GM12878 (cell line): ENCODE measurements around the gene TMC4. TPM values are rescaled to one million over a fixed set of nuclear protein-coding genes. Genes with fewer than 3 reads are reported as not detected.
A peak's percentile ranks its signal among the peaks of the same experiment; 100 is the strongest.

Experiments
- BRCA1 ChIP-seq: IDR thresholded peaks from 2 replicates; pipeline ENCODE4 v1.6.1; 2011; ENCODE audit warnings: low read depth, low read length, improper control_type of control experiment
- CHD2 ChIP-seq: IDR thresholded peaks from 2 replicates; pipeline ENCODE4 v1.6.1; 2011; ENCODE audit warnings: low read depth, low read length, improper control_type of control experiment, borderline replicate concordance
- CREM ChIP-seq: IDR thresholded peaks from 2 replicates; pipeline ENCODE4 v1.6.1; 2014; ENCODE audit warnings: antibody characterized with exemption, low read depth
- GABPA ChIP-seq: IDR thresholded peaks from 2 replicates; pipeline ENCODE4 v1.6.1; 2014; ENCODE audit warnings: antibody characterized with exemption, low read depth, mild to moderate bottlenecking, inconsistent platforms
- GATAD2B ChIP-seq: fragments of 450-650 bp; conservative IDR thresholded peaks from 2 replicates; pipeline ENCODE4 v1.6.1; 2017; ENCODE audit warnings: low read depth, mild to moderate bottlenecking, moderate library complexity
- HCFC1 ChIP-seq: fragments of 150-350 bp; IDR thresholded peaks from 2 replicates; pipeline ENCODE4 v1.6.1; 2014; ENCODE audit warnings: low read length
- IKZF2 ChIP-seq, 2 experiments: fragments of 450-650 bp; IDR thresholded peaks; 2 replicates each; pipeline ENCODE4 v1.6.1; 2017; ENCODE audit warnings: mild to moderate bottlenecking in 2 of 2, moderate library complexity in 2 of 2
- MYC ChIP-seq: IDR thresholded peaks from 2 replicates; pipeline ENCODE4 v1.6.1; 2011; ENCODE audit warnings: mild to moderate bottlenecking, low read length, moderate library complexity, inconsistent platforms; ENCODE audit not compliant: insufficient read depth, insufficient replicate concordance, insufficient read length, severe bottlenecking
- PAX8 ChIP-seq: fragments of 450-650 bp; IDR thresholded peaks from 2 replicates; pipeline ENCODE4 v1.6.1; 2017; ENCODE audit warnings: mild to moderate bottlenecking, moderate library complexity
- PRDM15 ChIP-seq: fragments of 450-650 bp; formaldehyde crosslinking; IDR thresholded peaks from 2 replicates; pipeline ENCODE4 v1.4.0; 2020; ENCODE audit warnings: mild to moderate bottlenecking, moderate library complexity
- SMARCA5 ChIP-seq: fragments of 450-650 bp; IDR thresholded peaks from 2 replicates; pipeline ENCODE4 v1.6.1; 2017; ENCODE audit warnings: mild to moderate bottlenecking
- SREBF1 ChIP-seq: IDR thresholded peaks from 2 replicates; pipeline ENCODE4 v1.6.1; 2012; ENCODE audit warnings: mild to moderate bottlenecking, low read length
- TCF3 ChIP-seq: IDR thresholded peaks from 2 replicates; pipeline ENCODE4 v1.6.1; 2012; ENCODE audit warnings: low read depth, mild to moderate bottlenecking, low read length, borderline replicate concordance; ENCODE audit not compliant: insufficient read depth
- ZBTB33 ChIP-seq: fragments of 450-650 bp; IDR thresholded peaks from 2 replicates; pipeline ENCODE4 v1.6.1; 2017; ENCODE audit warnings: mild to moderate bottlenecking
- ZNF217 ChIP-seq: fragments of 450-650 bp; IDR thresholded peaks from 2 replicates; pipeline ENCODE4 v1.6.1; 2017; ENCODE audit warnings: antibody characterized with exemption, mild to moderate bottlenecking
- polyA plus RNA-seq, 11 experiments: library from polyadenylated mRNA; depleted of rRNA in 4 of 11; unstranded in 6 of 11; stranded (reverse) in 5 of 11; fragments of >200 nt; fragmentation: Nextera tagmentation in 4 of 11; fragmentation: Illumina TruSeq in 1 of 11; extraction: Ambion mirVana in 4 of 11; extraction: Trizol in 1 of 11; gene quantifications; 1 replicate in 1 of 11; 2 replicates in 10 of 11; pipeline versions ENCODE4 v1.2.1 to v1.2.3, GENCODE V29; 2011 to 2016; ENCODE audit warnings: inconsistent platforms in 2 of 11, missing spikeins in 2 of 11, low read depth in 1 of 11
- total RNA-seq, 4 experiments: library from RNA; depleted of rRNA in 3 of 4; stranded (reverse); fragments of >200 nt in 3 of 4; fragmentation: Illumina TruSeq in 1 of 4; extraction: Trizol in 1 of 4; gene quantifications; 2 replicates each; pipeline versions ENCODE4 v1.2.1 to v1.2.3, GENCODE V29; 2013 to 2021
- TF ChIP-seq, protein P1 (sequence below): IDR thresholded peaks from 2 replicates; pipeline ENCODE4 v1.6.1; 2012; ENCODE audit warnings: low read length, inconsistent platforms
- TF ChIP-seq, protein P2 (sequence below): fragments of 150-350 bp; IDR thresholded peaks from 2 replicates; pipeline ENCODE4 v1.6.1; 2016; ENCODE audit warnings: low read depth, low read length
- TF ChIP-seq, protein P3 (sequence below): fragments of 450-650 bp; IDR thresholded peaks from 2 replicates; pipeline ENCODE4 v1.6.1; 2018; ENCODE audit warnings: mild to moderate bottlenecking, low read depth, moderate library complexity; ENCODE audit not compliant: partially characterized antibody

The TMC4 gene
- total and polyA plus RNA-seq, 10 of the 15 experiments (the other 5 are each of a cell fraction or from before 2014, with no cell fraction given) = 0.33 to 0.83 (median 0.74) TPM; not detected in 7

GRCh38 chr19:54190503-54191010 is 17.6 kb upstream of the TMC4 start (continued):
- TF ChIP-seq SREBF1 = no peak
- TF ChIP-seq GATAD2B = no peak
- TF ChIP-seq, protein P1, sequence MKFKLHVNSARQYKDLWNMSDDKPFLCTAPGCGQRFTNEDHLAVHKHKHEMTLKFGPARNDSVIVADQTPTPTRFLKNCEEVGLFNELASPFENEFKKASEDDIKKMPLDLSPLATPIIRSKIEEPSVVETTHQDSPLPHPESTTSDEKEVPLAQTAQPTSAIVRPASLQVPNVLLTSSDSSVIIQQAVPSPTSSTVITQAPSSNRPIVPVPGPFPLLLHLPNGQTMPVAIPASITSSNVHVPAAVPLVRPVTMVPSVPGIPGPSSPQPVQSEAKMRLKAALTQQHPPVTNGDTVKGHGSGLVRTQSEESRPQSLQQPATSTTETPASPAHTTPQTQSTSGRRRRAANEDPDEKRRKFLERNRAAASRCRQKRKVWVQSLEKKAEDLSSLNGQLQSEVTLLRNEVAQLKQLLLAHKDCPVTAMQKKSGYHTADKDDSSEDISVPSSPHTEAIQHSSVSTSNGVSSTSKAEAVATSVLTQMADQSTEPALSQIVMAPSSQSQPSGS = no peak
- no peak for TF ChIP-seq ZNF217
- TF ChIP-seq MYC = no peak
- no peak for TF ChIP-seq PRDM15 (CRISPR knock-in tag)
- TF ChIP-seq CREM = peak; percentile 38
- peak; percentile 34; the same call in 1 of the 2 replicates for TF ChIP-seq CHD2
- TF ChIP-seq, protein P2, sequence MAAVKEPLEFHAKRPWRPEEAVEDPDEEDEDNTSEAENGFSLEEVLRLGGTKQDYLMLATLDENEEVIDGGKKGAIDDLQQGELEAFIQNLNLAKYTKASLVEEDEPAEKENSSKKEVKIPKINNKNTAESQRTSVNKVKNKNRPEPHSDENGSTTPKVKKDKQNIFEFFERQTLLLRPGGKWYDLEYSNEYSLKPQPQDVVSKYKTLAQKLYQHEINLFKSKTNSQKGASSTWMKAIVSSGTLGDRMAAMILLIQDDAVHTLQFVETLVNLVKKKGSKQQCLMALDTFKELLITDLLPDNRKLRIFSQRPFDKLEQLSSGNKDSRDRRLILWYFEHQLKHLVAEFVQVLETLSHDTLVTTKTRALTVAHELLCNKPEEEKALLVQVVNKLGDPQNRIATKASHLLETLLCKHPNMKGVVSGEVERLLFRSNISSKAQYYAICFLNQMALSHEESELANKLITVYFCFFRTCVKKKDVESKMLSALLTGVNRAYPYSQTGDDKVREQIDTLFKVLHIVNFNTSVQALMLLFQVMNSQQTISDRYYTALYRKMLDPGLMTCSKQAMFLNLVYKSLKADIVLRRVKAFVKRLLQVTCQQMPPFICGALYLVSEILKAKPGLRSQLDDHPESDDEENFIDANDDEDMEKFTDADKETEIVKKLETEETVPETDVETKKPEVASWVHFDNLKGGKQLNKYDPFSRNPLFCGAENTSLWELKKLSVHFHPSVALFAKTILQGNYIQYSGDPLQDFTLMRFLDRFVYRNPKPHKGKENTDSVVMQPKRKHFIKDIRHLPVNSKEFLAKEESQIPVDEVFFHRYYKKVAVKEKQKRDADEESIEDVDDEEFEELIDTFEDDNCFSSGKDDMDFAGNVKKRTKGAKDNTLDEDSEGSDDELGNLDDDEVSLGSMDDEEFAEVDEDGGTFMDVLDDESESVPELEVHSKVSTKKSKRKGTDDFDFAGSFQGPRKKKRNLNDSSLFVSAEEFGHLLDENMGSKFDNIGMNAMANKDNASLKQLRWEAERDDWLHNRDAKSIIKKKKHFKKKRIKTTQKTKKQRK = no peak
- TF ChIP-seq TCF3 = no peak
- TF ChIP-seq, protein P3, sequence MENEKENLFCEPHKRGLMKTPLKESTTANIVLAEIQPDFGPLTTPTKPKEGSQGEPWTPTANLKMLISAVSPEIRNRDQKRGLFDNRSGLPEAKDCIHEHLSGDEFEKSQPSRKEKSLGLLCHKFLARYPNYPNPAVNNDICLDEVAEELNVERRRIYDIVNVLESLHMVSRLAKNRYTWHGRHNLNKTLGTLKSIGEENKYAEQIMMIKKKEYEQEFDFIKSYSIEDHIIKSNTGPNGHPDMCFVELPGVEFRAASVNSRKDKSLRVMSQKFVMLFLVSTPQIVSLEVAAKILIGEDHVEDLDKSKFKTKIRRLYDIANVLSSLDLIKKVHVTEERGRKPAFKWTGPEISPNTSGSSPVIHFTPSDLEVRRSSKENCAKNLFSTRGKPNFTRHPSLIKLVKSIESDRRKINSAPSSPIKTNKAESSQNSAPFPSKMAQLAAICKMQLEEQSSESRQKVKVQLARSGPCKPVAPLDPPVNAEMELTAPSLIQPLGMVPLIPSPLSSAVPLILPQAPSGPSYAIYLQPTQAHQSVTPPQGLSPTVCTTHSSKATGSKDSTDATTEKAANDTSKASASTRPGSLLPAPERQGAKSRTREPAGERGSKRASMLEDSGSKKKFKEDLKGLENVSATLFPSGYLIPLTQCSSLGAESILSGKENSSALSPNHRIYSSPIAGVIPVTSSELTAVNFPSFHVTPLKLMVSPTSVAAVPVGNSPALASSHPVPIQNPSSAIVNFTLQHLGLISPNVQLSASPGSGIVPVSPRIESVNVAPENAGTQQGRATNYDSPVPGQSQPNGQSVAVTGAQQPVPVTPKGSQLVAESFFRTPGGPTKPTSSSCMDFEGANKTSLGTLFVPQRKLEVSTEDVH = no peak
- TF ChIP-seq HCFC1 = no peak
- TF ChIP-seq BRCA1 = no peak
- no peak for TF ChIP-seq SMARCA5
- no peak for TF ChIP-seq PAX8
- TF ChIP-seq IKZF2 (IDR thresholded peaks at IDR 0.05) = no peak
- no peak for TF ChIP-seq GABPA
- no peak for TF ChIP-seq ZBTB33
